ENCODE data around the gene EID2B.

The EID2B gene

DNA sequence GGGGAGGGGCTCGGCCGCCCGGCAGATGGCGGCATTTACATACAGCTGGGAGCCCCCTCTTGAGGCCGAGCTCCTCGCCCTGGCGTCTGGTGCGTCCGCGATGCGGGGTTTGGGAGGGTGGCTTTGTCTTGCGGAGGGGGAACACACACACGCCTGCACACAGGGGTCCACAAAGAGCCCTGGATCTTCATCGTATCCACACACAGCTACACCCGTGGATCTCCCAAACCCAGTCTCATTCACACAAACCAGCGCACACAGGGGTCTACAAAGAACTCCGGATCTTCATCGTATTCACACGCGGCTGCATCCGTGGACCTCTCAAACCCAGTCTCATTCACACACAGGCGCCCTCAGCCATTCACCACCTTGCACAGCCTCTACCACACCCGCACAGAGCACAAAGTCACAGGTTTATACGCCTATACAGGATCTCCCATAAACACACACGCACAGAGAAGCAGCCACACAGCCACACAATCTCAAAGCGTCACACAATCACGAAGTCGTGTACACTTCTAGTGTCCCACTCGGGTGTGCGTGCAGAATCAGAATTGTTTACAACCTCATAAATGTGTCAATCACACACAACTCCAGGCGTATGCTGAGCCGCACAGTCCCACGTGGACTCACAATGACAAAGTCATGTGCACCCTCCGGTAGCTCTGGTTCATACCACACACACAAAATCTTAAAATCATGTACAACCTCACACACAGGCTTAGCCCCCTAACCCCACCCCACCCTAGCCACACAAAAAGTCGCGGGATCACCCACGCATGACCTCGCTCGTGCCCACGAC lies 34.5 kb downstream of the EID2B start:
- no peak for DNase-seq (ENCODE audit: low read depth)
- TF ChIP-seq, protein P1, sequence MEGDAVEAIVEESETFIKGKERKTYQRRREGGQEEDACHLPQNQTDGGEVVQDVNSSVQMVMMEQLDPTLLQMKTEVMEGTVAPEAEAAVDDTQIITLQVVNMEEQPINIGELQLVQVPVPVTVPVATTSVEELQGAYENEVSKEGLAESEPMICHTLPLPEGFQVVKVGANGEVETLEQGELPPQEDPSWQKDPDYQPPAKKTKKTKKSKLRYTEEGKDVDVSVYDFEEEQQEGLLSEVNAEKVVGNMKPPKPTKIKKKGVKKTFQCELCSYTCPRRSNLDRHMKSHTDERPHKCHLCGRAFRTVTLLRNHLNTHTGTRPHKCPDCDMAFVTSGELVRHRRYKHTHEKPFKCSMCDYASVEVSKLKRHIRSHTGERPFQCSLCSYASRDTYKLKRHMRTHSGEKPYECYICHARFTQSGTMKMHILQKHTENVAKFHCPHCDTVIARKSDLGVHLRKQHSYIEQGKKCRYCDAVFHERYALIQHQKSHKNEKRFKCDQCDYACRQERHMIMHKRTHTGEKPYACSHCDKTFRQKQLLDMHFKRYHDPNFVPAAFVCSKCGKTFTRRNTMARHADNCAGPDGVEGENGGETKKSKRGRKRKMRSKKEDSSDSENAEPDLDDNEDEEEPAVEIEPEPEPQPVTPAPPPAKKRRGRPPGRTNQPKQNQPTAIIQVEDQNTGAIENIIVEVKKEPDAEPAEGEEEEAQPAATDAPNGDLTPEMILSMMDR (IDR thresholded peaks at IDR 0.05; ENCODE audit: control insufficient read depth, extremely low read depth, insufficient read depth), result peak; percentile 32
- no peak overlapping the region for H3K4me3 ChIP-seq (ENCODE audit: low read depth, low read length)

DNA sequence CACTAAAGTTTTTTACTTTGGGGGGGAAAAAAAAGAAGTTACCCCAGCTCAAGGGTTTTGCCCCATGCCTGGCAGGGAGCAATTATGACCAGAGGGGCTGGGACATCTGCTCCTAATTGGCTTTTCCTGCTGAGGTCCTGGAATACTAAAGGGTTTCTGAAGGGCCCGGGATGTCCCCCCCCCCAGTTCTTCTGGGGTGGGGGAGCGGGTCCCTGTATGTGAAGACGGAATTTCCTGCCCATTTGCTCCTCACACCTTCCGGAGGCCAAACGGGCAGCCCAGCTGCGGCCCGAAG lies 35.0 kb downstream of the EID2B start:
- no peak overlapping the region for H3K4me3 ChIP-seq (ENCODE audit: low read depth, low read length)
- TF ChIP-seq, protein P1 (IDR thresholded peaks at IDR 0.05; ENCODE audit: control insufficient read depth, extremely low read depth, insufficient read depth), result no peak
- DNase-seq (ENCODE audit: low read depth), result no peak

DNA sequence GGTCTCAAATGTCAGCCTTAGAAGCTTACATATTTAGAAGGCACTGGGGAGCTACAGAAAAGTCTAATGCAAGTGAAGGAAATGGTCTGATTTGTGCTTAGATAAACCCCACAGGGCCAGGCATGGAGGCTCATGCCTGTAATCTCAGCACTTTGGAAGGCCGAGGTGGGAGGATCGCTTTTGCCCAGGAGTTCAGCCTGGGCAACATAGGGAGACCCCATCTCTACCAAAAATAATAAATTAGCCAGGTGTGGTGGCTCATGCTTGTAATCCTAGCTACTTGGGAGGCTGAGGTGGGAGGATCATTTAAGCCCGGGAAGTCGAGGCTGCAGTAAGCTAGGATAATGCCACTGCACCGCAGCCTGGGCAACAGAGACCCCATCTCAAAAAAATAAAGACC lies 36.6 kb downstream of the EID2B start:
- TF ChIP-seq, protein P1 (IDR thresholded peaks at IDR 0.05; ENCODE audit: control insufficient read depth, extremely low read depth, insufficient read depth), result no peak
- no peak for DNase-seq (ENCODE audit: low read depth)
- no peak overlapping the region for H3K4me3 ChIP-seq (ENCODE audit: low read depth, low read length)

DNA sequence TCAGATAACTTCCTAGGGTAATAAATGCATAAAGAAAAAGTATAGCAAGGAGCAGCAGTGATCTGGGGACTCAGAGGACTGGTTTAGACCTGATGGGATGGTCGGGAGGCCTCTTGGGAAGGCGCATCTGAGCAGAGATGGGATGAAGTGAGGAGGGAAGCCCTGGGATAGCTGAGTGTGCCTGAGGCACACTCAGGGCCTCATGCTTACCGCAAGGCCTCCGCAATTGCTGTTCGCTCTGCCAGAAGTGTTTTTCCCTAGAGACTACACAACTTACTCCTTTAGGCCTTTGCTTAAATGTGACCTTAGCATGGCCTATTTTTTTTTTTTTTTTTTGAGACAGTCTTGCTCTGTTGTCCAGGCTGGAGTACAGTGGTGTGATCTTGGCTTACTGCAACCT lies 38.0 kb downstream of the EID2B start:
- TF ChIP-seq, protein P1 (IDR thresholded peaks at IDR 0.05; ENCODE audit: control insufficient read depth, extremely low read depth, insufficient read depth), result no peak
- no peak for DNase-seq (ENCODE audit: low read depth)
- no peak overlapping the region for H3K4me3 ChIP-seq (ENCODE audit: low read depth, low read length)

DNA sequence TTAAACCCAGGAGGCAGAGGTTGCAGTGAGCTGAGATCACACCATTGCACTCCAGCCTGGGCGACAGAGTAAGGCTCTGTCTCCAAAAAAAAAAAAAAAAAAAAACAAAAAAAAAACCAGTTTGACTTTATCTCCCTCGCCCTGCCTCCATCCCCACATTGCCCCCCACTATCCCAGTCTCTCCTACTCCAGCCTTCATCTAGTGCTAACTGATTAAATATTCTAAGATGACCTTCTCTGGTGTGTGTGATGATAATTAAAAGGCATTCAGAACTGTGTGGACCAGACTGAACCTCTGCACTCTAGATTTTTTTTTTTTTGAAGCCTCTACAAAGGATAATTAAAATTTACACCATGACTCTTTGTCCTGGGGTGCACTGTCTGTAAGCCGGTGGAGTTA lies 39.9 kb downstream of the EID2B start:
- no peak for DNase-seq (ENCODE audit: low read depth)
- H3K4me3 ChIP-seq (ENCODE audit: low read depth, low read length), result no peak overlapping the region
- TF ChIP-seq, protein P1 (IDR thresholded peaks at IDR 0.05; ENCODE audit: control insufficient read depth, extremely low read depth, insufficient read depth), result no peak

DNA sequence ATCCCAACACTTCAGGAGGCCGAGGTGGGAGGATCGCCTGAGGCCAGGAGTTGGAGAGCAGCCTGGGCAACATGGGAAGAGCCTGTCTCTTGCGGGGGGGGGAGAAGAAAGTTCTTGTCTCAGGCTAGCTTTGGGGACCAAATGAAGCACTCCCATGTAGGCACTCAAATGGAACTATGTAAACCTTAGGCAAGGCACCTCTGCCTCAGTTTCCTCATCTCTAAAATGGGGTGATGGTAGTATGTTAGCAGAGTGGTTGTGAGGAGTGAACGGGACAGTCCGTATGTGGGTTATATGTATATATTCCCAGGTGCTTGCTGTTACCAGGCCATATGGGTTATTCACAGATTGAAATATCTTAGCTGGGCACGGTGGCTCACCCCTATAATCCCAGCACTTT lies 40.4 kb downstream of the EID2B start:
- no peak for DNase-seq (ENCODE audit: low read depth)
- TF ChIP-seq, protein P1 (IDR thresholded peaks at IDR 0.05; ENCODE audit: control insufficient read depth, extremely low read depth, insufficient read depth), result no peak
- H3K4me3 ChIP-seq (ENCODE audit: low read depth, low read length), result no peak overlapping the region

DNA sequence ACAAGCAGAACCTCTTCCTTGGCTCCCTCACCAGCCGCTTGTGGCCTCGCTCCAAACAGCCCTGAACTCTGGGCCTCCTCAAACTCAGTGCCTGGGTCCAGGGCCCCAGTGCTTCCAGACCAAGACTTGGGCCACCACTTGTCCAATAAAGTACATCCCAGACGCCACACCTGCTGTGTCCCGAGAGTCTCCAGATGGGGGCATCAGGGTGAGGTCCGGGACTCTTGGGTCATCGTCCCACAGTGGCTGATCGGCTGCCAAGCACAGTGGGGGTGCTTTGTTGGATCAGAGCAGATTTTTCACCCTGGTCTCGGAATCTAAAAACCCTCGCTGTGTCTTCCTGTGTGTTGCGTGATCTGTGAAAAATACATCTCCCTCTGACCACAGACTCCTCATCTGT lies 42.9 kb downstream of the EID2B start:
- no peak for DNase-seq (ENCODE audit: low read depth)
- TF ChIP-seq, protein P1 (IDR thresholded peaks at IDR 0.05; ENCODE audit: control insufficient read depth, extremely low read depth, insufficient read depth), result no peak
- H3K4me3 ChIP-seq (ENCODE audit: low read depth, low read length), result no peak overlapping the region

All from LNCaP clone FGC (cell line).